HG02678 (cell line): Measurements from ENCODE around the gene DNASE1L3.
A peak's percentile ranks its signal among the peaks of the same experiment; 100 is the strongest.

Experiments
- ATAC-seq: cut with Tn5 transposase; IDR thresholded peaks from one replicate; pipeline ENCODE4 v1.9.1; 2021; ENCODE audit warnings: mild to moderate bottlenecking, moderate library complexity; ENCODE audit not compliant: unreplicated experiment

Gene DNASE1L3

DNA sequence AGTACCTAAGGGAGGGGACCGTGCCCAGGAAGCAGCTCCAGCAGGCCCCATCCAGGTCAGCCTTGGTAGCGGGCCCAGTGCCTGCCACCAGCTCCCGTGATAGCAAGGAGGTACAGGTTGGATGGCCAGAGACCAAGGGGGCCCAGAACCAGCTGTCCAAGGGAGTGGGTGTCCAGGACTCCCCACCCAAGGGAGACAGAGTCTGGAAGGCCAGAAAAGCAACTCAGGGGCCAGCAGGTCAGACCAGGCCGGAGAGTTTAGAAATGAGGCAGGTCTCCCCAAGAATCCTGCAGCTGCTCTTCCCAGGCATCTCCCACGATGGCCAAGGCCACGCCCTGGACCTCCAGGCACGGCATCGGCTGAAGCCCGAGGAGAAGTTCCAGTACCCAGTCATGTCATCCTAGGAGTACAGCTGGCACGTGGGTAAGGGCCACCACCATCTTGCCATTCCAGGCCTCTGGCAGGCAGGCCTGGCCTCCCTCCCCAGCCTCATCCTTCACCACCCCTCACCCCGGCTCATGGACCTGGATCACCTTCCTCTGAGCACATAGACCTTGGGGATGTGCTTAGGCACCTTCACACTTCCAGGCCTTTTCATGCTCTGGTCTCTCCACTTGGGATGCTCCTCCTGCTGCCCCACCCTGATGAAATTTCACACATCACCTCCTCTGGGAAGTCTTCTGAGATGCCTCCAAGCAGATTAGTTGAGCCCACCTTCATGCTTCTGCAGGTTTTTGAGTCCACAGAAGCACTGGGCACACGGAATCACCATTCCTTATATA lies 30.5 kb downstream of the DNASE1L3 start:
- ATAC-seq = no peak

DNA sequence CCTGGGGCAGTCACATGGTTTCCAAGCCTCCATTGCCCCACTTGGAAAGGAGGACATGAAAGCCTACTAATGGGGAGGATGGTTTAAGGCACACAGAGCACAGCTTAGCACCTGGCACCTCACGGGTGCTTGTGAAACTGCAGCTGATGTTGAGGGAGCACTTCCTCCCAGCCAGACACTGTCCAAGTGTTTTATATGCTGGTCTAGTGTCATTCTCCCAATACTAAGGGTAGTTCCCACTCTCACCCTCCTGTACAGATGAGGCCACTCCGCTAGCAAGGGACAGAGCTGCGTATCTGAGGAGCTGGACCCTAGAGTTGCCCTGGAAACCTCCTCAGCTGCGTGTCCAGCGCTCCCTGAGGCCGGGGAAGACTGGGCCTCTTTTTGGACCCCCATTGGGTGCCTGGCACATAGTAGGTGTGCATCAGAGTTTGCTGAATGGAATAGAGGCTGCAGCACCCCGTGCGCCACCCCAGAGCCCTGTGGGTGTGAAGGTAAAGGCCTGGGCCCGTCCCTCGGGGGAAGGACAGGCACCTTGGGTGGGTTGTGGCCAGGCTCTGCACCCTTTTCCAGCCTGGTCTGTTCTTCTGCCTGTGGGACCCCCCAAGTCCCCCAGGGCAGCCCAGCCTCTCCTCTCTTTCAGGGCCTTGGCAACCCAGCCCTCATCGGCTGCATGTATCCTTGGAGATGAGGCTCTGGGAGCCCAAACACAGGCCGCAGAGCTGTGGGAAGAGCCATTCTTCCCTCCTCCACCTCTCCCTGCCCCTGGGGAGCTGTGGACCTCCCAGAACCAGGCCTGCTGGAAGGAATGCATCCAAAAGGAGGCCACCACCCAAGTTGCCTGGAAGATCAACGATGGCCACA lies 31.3 kb downstream of the DNASE1L3 start:
- ATAC-seq = no peak

DNA sequence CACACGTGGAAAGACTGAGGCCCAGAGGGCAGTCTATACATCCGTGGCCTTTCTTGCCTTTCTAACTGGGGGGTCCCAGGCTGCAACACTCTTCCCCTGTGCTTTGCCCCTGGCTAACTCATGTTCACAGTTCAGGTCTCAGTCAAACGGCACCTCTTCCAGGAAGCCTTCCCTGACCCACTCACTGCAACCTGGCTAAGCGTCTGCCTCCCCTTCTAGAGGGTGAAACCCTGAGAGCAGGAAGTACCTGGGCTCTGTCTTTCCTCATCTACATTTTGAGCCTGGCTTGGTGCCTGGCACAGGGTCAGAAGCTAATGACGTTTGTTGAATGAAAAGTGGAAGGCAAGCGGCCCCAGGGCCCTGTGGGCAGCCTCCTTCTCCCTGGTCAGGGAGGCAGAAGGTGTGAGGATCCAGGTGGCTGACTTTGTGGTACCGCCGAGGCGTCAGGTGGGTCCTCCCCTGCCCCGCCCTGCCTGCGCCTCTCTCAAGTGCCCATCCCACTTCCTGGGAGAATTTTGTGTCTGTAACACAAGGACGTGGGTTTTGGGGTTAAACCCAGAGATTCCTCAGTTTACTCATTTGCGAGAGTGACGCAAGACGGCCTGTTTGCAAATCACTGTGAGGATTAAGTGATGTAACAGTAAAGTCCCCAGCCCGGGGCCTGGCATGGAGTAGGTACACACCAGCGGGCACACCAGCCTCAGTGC lies 32.1 kb downstream of the DNASE1L3 start:
- ATAC-seq = no peak

DNA sequence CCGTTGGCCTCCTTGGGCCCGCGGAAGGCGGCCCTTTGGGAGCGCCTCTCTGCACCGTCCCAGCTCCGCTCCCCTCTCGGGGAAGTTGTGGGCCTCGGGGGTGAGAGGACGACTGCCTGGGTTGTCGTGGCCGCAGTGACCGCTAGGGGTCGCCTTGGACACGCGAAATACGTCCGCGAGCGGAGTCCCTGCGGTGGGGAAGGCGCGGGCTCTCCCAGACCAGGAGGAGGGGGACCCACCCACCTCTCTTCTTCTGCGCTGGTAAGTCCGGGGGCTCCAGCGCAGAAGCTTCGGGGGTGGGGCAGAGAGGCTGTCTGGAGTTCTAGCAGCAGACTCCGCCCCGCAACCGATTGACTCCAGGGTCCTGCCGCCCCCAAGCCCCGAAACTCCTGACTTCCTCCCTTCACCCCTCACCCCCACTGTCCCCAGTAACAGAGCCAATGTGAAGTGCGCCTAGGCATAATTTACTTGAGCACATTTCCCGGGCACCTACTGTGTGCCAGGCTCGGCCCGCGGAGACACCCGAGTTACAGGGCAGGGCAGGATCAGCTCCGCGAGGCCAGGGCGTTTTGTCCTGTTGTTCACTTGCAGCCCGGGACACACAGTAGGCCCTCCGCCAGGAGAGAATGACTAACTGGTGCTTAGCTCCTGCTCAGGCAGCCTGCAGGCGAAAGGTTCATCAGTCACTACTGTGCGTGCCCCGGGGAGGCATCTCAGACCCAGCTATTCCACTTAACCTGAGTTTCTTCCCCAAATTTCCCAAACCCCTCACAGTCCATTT lies 32.8 kb downstream of the DNASE1L3 start:
- peak; percentile 82 for ATAC-seq

DNA sequence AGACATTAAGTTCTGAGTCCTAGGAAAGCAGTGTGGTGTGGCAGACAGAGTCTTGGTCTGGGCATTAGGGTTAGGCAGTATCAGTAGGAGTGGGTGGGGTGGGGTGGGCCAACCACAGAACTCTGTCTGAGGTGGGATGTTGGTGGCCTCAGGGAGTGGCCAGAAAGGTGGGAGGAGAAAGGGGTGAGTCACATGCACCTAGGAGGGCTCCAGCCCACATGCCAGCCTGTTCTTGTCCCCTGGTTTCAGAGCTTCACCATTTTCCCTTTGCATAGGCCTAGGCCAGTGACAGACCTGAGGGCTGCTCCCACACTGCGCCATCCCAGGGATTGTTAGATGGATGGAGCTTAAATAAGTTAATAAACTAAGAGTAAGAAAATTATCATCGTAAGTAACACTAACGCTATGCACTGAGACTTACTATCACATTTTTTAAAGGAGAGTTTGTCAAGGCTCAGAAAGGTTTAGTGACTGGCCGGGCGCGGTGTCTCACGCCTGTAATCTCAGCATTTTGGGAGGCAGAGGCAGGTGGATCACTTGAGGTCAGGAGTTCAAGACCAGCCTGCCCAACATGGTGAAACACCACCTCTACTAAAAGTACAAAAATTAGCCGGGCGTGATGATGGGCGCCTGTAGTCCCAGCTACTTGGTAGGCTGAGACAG lies 33.8 kb downstream of the DNASE1L3 start:
- ATAC-seq = no peak

DNA sequence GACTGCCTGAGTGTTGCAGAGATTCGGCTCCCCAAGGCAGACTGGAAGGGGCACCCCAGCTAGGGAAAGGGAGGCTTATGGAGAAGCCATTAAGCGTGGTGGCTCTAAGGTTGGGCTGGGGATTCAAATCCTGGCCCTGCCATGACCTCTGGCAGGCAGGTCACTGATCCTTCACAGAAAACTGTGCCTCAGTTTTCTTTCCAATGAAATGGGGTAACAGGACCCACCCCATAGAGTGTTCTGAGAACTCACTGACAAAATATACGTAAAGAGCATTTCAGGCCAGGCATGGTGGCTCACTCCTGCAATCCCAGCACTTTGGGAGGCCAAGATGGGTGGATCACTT lies 34.6 kb downstream of the DNASE1L3 start:
- no peak for ATAC-seq

DNA sequence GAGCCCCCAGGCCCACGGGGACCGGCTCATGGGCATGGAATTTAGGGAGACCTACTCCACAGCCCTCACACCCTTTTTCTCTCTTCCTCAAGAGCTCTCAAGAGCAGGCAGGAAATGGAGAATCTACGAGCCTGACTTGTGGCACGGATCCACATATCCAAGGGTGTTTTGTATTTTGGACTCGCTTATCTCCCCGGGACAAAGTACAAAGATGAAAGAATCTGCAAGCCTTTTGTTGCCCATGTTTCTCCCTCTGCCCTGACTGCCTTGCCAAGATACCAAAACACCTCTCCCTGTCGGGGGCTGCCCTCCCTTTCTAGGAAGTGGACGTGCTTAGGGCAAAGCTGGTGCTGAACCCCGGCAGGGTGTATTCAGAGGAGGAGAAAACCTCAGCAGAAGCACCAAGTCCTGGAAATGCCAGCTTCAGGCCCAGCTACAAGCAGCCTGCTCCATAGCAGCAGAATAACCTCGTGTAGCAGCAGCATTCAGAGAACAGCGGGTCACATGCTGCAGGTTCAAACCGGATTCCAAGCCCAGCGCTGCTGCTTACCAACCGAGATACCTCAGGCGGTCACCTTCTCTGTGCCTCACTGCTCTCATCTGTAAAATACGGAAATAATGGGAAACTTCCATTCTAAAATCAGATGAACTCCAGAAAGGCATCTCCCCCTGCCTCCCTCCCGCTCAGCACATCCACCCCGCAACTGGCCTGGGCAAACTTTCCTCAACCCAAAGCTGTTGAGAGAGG lies 35.2 kb downstream of the DNASE1L3 start:
- ATAC-seq = no peak

DNA sequence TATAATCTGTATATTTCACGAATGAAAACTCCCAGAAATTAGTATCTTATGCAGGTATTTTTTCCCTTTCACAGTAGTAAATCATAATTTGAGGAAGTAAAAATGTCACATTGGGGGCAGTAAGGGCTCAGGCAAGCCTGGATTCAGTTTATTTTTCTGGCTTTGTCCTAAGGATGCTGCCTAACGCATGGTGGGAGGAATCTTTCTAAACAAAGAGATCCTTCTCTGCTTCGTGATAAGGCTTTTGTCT lies 35.7 kb downstream of the DNASE1L3 start:
- ATAC-seq = no peak

DNA sequence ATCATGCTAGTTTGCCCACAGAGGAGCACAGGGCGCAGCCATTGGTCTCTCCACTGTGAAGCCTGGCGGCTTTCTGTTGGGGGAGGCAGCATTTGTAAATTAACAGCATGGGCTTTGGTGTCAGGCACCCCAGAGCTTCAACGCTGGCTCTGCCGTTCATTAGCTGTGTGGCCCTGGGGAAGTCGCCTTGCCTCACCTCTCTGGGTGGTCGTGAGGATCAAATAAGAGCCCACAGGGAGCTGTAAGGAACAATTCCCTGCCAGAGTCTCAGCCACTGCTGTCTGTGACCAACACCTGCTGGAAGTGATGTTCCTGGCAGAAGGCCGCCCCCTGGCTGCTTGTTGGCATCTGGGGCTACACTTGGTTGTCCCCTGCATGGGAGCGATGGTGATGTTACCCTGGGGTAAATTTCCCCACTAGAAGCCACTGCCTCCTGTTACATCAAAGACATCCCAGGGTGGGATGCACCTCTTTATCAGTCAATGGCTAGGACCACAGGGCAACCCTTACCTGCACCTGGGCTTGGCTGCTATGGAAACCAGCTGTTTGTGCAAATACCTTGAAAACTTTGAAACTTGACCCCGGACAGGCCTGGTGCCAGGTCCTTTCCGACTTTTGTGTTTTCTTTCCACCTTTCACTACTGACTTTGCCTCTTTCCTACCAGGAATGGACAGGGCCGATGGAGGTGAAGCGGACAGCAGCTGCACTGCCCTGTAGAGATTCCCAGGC lies 36.9 kb downstream of the DNASE1L3 start:
- no peak for ATAC-seq

DNA sequence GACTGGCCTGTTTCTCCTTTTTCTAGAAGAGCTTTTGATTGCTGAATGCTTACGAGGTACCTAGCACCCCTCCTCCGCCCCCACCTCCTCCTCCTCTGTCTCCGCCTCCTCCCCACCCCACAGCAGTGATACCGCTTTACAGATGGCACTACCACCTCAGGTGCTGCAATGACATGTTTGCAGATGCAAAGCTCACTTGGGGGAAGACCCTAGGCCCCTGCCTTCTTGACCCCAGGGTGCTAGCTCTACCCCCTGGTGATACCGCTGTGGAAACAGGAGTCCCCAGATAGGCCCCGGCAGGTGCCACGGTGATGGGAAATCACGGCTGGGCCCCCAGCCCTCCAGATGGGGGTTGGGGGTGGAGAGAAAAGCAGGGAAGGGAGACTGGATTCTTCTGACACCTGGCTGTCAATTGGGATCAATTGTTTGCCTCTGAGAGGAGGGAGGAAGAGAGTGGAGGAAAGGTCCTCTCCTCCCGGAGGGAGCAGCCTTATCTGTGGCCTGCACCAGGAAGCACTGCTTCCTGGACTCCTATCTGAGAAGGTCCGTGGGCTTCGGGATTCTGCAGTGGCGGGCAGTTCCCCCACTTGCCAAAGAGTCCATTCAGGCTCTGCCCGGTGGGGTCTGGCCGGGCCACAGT lies 37.6 kb downstream of the DNASE1L3 start:
- ATAC-seq = no peak

DNA sequence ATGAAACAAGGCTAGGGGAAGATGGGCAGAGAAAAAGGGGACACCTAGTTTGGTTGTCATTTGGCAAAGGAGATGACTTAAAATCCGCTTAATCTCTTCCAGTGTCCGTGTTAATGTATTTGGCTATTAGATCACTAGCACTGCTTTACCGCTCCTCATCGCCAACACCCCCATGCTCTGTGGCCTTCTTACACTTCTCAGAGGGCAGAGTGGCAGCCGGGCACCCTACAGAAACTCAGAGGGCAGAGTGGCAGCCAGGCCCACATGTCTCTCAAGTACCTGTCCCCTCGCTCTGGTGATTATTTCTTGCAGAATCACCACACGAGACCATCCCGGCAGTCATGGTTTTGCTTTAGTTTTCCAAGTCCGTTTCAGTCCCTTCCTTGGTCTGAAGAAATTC lies 39.6 kb downstream of the DNASE1L3 start:
- ATAC-seq = no peak

DNA sequence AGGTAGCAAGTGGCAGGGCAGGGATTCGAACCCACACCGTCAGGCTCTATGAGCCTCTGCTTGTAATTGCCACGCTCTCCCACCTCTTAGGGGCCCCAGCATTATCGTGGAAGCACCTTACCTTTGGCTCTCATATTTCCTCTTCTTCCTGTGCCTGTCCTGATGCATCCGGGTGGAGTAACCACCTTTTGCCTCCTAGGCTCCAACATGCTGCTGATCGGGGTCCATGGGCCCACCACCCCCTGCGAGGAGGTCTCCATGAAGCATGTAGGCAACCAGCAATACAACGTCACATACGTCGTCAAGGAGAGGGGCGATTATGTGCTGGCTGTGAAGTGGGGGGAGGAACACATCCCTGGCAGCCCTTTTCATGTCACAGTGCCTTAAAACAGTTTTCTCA lies 40.4 kb downstream of the DNASE1L3 start:
- no peak for ATAC-seq

DNA sequence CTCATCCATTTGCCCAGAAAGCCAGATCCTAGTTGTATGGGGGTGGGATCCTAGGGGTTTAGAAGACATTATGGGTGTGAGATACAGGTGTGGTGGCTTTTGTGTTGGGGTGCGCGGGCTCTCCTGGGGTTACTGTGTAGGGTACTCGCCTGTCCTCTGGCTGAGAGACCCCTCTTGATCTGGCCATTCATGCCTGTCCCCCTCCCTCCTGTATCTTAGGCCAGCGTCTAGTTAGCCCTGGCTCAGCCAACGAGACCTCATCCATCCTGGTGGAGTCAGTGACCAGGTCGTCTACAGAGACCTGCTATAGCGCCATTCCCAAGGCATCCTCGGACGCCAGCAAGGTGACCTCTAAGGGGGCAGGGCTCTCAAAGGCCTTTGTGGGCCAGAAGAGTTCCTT lies 41.4 kb downstream of the DNASE1L3 start:
- no peak for ATAC-seq

DNA sequence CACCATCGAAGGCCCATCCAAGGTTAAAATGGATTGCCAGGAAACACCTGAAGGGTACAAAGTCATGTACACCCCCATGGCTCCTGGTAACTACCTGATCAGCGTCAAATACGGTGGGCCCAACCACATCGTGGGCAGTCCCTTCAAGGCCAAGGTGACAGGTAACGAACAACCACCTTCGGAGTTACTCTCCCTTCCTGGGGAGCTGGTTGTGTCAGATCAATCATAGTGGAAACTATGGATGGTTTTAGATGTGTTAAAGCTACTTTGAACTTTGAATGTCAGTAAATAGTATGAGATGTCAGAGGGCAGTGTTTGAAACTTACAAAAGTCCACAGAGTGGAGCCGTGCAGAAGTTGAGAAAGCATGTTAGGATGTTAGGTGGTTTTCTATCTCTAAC lies 42.3 kb downstream of the DNASE1L3 start:
- ATAC-seq = no peak

DNA sequence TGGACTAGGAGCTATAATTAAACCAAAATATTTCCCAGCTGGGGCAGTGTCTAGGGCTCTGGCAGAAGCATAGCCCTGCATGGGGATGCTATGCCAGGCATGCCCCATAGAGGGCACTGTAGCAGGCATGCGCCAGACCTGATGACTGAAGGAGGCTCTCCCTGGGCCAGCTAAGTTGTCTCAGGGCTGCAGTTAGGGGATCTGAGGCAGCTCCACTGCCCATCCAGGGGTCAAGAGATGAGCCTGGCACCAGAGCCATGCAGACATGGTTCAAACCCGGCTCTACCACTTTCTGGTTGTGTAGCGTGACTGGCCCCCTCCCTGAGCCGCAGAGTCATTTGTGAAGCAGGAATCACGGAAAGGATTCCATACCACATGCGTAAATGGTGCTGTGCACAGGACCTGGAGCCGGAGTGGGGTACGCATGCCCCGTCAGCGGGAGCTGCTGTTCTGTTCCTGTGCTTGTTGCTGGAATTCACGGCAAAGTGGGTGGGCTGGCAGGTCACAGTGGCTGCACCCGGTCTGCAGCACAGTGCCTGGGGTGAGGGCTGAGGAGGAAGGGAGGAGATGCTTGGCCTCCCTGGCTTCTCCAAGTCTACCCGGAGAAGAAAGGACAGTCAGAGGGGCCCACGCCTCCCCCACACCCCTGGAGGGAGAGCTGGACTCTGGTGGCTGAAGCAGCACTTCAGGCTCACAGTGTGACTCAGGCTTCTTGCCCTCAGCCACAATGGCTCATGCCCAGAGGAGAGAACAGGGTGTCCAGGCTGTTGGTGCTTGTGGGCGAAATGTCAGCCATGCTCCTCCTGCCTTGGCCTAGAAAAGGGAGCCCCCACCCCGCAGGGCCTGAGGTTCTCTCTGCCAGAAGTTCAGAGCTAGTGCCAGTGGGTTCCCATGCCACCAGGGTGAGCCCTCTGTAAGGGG lies 43.1 kb downstream of the DNASE1L3 start:
- peak; percentile 67 for ATAC-seq

DNA sequence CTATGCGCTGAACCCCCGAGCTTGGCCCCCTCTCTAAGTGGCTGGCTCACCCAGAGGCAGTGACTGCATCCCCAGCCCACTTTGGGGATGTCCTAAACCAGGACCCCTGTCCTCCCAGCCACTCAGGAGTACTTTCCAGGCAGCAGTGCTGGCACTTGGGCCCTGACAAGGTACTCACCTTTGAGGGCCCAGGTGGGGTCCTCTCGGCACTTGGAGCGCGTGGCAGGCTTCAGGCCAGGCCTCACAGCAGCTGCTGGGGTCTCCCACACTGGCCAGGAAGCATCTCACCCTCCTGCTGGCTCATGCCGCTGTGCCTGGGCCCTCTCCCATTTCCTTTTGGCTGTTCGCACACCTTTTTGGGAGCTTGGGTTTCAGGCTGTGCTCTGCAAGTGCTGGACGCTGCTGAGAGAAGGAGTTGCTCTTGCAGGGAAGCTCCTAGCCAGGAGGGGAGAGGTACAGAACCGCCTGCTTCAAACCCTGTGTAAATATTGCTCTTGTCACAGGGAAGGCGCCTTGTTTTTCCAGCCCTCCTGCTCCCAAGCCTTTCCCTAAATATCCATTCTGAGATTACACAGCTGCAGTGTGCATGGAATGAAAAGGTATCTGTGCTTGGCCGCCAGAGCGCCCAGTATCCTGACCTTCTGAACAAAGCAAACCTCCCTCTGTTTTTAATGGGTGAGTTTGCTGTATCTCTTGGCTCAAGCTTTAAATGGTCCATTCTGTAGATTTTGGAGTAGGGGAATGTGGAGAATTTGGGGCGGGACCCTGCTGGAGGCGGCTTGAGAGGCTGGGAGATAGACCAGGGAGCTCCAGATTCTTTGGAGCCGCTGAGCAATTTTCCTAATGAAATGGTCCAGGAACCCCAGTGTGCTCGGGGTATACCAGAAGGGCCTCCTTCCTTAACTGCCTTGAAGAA lies 45.6 kb downstream of the DNASE1L3 start:
- no peak for ATAC-seq
